Measurements from ENCODE around the gene PGF. TPM values are rescaled to one million over a fixed set of nuclear protein-coding genes. Genes with fewer than 3 reads are reported as not detected.

PGF gene
- total RNA-seq, 1 experiment from 2014 or later: 6.4 TPM

DNA sequence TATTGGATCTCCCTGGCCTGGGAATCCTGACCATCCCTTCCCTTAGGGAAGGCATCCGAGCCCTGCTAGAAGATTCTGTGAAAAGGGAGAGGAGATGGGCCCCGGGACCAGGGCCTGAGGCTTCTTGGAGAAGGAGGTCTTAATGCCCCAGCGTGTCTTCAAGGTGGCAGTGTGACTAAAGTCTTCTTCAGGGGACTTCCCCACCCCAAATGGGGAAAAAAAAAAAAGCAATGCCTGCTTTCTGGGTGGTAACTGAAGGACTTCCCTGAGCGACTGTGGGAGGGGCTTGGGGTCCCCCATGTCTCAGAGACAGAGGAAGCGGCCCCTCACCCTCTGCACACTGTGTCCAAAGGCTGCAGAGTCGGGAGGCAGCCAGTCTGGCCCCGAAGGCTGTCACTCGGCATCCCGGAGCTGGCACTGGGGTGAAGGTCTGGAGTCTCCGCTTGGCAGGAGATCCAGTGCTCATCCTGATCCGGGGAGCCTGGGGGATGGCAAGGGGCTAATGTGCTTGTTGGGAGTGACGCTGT lies 7.8 kb upstream of the PGF start:
- Histone ChIP-seq H3K4me1 (ENCODE audit: control insufficient read depth in 1 of 2, insufficient read depth in 2 of 2, low read length in 2 of 2) (no peaks in the 10 kb centered on the region), H3K27ac (ENCODE audit: low read depth, low read length) (no peak overlapping the region), H3K4me3 (replicated peaks in 1 of 2; ENCODE audit: low read depth in 1 of 2, low read length in 2 of 2) (no peak overlapping the region), H3K9ac (ENCODE audit: low read length) (no peak overlapping the region), H3K79me2 (ENCODE audit: insufficient read depth, low read length) (no peaks in the 10 kb centered on the region), H3K36me3 (ENCODE audit: control insufficient read depth in 1 of 2, insufficient read depth in 2 of 2, low read length in 2 of 2) (no peaks in the 10 kb centered on the region), H4K20me1 (ENCODE audit: insufficient read depth) (no peaks in the 10 kb centered on the region), H2AFZ (ENCODE audit: low read depth, low read length, poor library complexity, severe bottlenecking) (no peak overlapping the region), H3K27me3 (ENCODE audit: insufficient read depth, low read length) (no peaks in the 10 kb centered on the region), H3K4me2 (ENCODE audit: low read length) (no peak overlapping the region), H3K9me2 (ENCODE audit: insufficient read depth) (no peaks in the 10 kb centered on the region), H3K9me3 (ENCODE audit: control insufficient read depth in 1 of 2, insufficient read depth in 1 of 2, low read depth in 1 of 2, low read length in 2 of 2) (no peaks in the 10 kb centered on the region)
- BruUV-seq (replicated peaks): no TSS peak
- TF ChIP-seq JUND (IDR thresholded peaks at IDR 0.05): no peak
- TF ChIP-seq ELF1 (IDR thresholded peaks at IDR 0.05; ENCODE audit: borderline replicate concordance, low read depth): no peak
- TF ChIP-seq, protein P1, sequence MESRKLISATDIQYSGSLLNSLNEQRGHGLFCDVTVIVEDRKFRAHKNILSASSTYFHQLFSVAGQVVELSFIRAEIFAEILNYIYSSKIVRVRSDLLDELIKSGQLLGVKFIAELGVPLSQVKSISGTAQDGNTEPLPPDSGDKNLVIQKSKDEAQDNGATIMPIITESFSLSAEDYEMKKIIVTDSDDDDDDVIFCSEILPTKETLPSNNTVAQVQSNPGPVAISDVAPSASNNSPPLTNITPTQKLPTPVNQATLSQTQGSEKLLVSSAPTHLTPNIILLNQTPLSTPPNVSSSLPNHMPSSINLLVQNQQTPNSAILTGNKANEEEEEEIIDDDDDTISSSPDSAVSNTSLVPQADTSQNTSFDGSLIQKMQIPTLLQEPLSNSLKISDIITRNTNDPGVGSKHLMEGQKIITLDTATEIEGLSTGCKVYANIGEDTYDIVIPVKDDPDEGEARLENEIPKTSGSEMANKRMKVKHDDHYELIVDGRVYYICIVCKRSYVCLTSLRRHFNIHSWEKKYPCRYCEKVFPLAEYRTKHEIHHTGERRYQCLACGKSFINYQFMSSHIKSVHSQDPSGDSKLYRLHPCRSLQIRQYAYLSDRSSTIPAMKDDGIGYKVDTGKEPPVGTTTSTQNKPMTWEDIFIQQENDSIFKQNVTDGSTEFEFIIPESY (IDR thresholded peaks at IDR 0.05; ENCODE audit: extremely low read depth, insufficient replicate concordance, low read length): no peak
- TF ChIP-seq ZFX (IDR thresholded peaks at IDR 0.05): no peak
- TF ChIP-seq ZNF274 (IDR thresholded peaks at IDR 0.05; ENCODE audit: low read depth, low read length): no peak
- TF ChIP-seq YY1 (IDR thresholded peaks at IDR 0.05; ENCODE audit: extremely low read depth, insufficient replicate concordance, low read depth, low read length): no peak
- no peak for TF ChIP-seq EGR1 (IDR thresholded peaks at IDR 0.05; ENCODE audit: low read depth)
- TF ChIP-seq SP1 (IDR thresholded peaks at IDR 0.05; ENCODE audit: low read depth): no peak
- TF ChIP-seq EZH2 (IDR thresholded peaks at IDR 0.05): no peak
- TF ChIP-seq, protein P2, sequence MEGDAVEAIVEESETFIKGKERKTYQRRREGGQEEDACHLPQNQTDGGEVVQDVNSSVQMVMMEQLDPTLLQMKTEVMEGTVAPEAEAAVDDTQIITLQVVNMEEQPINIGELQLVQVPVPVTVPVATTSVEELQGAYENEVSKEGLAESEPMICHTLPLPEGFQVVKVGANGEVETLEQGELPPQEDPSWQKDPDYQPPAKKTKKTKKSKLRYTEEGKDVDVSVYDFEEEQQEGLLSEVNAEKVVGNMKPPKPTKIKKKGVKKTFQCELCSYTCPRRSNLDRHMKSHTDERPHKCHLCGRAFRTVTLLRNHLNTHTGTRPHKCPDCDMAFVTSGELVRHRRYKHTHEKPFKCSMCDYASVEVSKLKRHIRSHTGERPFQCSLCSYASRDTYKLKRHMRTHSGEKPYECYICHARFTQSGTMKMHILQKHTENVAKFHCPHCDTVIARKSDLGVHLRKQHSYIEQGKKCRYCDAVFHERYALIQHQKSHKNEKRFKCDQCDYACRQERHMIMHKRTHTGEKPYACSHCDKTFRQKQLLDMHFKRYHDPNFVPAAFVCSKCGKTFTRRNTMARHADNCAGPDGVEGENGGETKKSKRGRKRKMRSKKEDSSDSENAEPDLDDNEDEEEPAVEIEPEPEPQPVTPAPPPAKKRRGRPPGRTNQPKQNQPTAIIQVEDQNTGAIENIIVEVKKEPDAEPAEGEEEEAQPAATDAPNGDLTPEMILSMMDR (IDR thresholded peaks at IDR 0.05 in 2 of 3, conservative IDR thresholded peaks at IDR 0.05 in 1 of 3; ENCODE audit: borderline replicate concordance in 1 of 3, insufficient read depth in 1 of 3, low read depth in 2 of 3, low read length in 2 of 3): no peak
- no peak for TF ChIP-seq EZH2phosphoT487 (IDR thresholded peaks at IDR 0.05; ENCODE audit: borderline replicate concordance)
- TF ChIP-seq POLR2AphosphoS5 (IDR thresholded peaks at IDR 0.05; ENCODE audit: low read depth, low read length): no peak
- TF ChIP-seq, protein P3, sequence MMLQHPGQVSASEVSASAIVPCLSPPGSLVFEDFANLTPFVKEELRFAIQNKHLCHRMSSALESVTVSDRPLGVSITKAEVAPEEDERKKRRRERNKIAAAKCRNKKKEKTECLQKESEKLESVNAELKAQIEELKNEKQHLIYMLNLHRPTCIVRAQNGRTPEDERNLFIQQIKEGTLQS (IDR thresholded peaks at IDR 0.05): no peak
- no peak for TF ChIP-seq CEBPB (IDR thresholded peaks at IDR 0.05; ENCODE audit: low read depth)
- TF ChIP-seq, protein P4, sequence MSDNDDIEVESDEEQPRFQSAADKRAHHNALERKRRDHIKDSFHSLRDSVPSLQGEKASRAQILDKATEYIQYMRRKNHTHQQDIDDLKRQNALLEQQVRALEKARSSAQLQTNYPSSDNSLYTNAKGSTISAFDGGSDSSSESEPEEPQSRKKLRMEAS (IDR thresholded peaks at IDR 0.05): no peak
- TF ChIP-seq SIN3A (IDR thresholded peaks at IDR 0.05; ENCODE audit: low read depth): no peak
- TF ChIP-seq RAD21 (IDR thresholded peaks at IDR 0.05; ENCODE audit: low read depth): no peak
- TF ChIP-seq, protein P5, sequence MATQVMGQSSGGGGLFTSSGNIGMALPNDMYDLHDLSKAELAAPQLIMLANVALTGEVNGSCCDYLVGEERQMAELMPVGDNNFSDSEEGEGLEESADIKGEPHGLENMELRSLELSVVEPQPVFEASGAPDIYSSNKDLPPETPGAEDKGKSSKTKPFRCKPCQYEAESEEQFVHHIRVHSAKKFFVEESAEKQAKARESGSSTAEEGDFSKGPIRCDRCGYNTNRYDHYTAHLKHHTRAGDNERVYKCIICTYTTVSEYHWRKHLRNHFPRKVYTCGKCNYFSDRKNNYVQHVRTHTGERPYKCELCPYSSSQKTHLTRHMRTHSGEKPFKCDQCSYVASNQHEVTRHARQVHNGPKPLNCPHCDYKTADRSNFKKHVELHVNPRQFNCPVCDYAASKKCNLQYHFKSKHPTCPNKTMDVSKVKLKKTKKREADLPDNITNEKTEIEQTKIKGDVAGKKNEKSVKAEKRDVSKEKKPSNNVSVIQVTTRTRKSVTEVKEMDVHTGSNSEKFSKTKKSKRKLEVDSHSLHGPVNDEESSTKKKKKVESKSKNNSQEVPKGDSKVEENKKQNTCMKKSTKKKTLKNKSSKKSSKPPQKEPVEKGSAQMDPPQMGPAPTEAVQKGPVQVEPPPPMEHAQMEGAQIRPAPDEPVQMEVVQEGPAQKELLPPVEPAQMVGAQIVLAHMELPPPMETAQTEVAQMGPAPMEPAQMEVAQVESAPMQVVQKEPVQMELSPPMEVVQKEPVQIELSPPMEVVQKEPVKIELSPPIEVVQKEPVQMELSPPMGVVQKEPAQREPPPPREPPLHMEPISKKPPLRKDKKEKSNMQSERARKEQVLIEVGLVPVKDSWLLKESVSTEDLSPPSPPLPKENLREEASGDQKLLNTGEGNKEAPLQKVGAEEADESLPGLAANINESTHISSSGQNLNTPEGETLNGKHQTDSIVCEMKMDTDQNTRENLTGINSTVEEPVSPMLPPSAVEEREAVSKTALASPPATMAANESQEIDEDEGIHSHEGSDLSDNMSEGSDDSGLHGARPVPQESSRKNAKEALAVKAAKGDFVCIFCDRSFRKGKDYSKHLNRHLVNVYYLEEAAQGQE (IDR thresholded peaks at IDR 0.05; ENCODE audit: low read depth): no peak
- no peak for TF ChIP-seq TCF7L2 (IDR thresholded peaks at IDR 0.05; ENCODE audit: borderline replicate concordance, extremely low read depth, insufficient read depth, insufficient read length)
- POLR2A ChIA-PET: no interaction called here
- no peak for DNase-seq (ENCODE audit: low read depth, low spot score)
- CTCF ChIA-PET: interaction anchor here (1.6 kb wide), 1 partner anchor 17 kb away, joined by 4 read pairs; no protein-coding TSS in a partner anchor
- intact Hi-C loops (cut with micrococcal nuclease): no loop called here
- RAD21 ChIA-PET (ENCODE audit: low non-redundant PET in 1 of 2, low total read pairs in 2 of 2, uncharacterized antibody in 2 of 2, unreplicated experiment in 2 of 2): no interaction called here
- no peak for ATAC-seq
